Measurements from ENCODE around the gene NTRK1. TPM values are rescaled to one million over a fixed set of nuclear protein-coding genes. Genes with fewer than 3 reads are reported as not detected.

NTRK1 gene
- total RNA-seq = under 0.01 and 0.13 TPM in 2 replicates

DNA sequence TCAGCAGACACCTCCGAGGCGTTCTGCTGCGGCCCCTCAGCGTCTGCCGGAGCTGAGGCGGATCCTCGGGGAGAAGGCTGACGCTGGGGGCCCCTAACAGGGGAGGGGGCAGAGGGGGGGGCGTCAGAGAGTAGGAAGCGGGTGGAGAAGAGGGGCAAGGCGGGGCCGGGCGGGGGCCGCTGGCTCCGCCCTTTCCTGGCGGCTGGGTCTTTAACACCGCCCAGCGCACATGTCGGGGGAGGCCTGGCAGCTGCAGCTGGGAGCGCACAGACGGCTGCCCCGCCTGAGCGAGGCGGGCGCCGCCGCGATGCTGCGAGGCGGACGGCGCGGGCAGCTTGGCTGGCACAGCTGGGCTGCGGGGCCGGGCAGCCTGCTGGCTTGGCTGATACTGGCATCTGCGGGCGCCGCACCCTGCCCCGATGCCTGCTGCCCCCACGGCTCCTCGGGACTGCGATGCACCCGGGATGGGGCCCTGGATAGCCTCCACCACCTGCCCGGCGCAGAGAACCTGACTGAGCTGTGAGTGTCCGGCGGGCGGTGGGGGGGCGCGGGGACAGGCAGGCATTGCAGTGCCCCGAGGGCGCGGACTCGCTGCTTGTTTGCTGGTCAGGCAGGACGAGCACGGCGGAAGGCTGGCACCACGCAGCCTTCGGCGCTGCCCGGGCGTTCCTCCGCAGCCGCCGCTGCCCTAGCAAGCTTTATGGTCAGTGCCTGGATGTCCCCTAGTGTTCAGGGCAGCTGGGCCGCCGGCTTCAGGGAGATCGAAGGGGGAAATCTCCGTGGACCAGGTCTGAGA is at the start of gene NTRK1:
Gene NTRK1, plus strand, starts transcription at position 238 of the 796 bp plus-strand sequence. Its CDS starts 70 bp downstream, at position 308.

DNA sequence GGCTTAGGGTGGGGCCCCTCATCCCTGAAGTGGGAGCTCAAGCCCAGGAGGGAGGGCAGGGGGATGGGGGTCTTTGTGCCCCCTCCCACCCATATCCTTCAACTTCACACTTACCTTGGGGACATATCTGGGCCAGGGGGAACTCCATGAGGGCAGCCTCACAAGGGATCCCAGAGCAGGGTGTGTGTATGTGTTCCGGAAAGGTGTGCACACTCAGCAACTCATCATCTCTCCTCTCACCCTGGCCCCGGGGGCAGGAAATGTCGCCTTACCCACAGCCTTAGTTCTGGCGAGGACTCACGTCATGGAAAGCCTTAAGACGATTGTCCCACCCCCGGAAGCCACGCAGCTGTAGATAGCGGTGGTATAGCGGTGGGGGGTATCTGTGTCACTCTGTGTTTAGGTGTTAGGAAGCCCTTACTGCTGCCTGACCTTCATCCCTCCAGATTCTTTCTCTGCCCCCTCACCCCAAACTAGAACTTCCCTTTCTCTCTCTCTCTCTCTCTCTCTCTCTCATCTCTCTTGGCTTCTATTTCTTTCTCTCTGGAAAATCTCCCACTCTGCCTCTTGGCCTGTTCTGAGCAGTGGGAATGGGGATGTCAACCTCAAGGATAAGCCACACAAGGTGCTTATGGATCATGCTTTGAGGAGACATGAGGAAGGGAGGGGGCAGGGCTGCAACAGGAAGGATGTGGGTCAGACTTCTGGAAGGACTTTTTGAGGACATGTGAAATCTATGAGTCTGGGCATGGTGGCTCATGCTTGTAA is 43.9 kb upstream of the NTRK1 start, which contains the start of gene SH2D2A:
Gene SH2D2A, minus strand, starts transcription at position 288 of the 768 bp plus-strand sequence. Its CDS starts 140 bp downstream, at position 148.

DNA sequence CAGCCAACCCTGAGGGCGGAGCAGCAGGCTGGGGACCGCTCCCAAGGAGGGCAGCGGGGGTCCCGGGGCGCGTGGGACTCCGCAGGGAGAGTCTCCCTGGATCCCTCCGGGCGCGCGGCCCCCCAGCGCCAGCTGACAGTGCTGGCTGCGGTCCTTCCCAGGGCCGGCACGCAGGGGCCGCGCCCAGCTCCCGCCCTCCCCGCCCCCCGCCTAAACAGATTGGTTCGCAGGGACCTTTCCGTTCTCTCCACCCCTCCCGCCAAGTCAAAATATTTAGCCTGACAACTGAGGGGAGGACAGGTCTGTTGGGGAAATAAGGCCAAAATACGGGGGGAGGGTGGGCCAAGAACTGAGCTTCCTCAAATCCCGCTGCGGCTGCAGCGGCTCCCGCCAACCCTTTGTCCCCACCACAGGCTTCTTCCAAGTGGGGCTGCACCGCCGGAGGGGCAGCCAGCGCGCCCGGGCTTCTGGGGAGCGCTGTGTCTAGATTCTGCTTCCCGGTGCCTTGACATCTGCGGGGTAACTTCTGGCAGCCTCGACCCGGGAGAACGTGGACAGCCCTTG is 1.6 kb upstream of the NTRK1 start, which contains the start of gene INSRR:
Gene INSRR, minus strand, starts transcription at position 159 of the 564 bp plus-strand sequence. CDS start 496 bp downstream, outside the sequence.

DNA sequence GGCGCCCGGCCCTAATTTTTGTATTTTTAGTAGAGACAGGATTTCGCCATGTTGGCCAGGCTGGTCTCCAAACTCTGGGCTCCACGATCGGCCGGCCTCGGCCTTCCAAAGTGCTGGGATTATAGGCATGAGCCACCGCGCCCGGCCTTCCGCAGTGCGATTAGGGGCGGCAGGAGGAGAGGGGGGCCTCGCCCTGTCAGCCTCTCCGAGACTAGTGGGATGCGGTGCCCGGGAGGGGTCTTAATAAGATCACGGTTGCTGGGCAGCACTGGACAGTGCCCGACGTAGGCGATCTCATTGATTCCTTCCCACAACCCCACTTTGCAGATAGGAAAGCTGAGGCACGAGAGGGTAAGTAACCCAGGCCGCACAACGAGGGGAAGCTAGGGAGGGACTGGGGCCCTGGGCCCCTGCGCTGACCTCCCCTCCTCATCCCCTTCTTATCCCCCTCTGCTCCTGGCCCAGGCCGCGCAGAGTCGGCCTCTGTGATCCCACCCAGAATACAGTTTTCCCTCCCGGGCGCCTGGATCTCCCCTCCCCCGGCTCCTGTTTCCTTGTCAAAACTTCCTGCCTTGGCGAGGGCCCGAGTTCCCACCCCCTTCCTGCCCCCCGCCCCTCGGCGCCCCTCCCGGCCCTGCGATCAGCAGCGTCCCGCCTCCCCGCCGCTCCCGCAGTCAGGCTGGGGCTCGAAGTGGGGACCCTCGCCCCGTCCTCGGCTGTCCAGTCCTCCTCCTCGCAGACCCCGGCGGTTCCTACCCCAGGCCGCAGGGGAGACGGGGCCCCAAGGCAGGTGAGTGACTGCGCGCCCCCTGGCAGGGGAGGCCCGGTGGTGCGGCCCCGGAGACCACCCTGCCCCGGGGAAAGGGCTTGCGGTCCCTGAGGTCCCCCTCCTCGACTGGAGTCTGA is 32.6 kb downstream of the NTRK1 start, which contains the start of gene PEAR1:
Gene PEAR1, plus strand, starts transcription at position 671 of the 906 bp plus-strand sequence. CDS start 10,209 bp downstream, outside the sequence.

GRCh38 chr1:156920233-156921052 is 59.8 kb downstream of the NTRK1 start, which contains the start of gene LRRC71:
Gene LRRC71, plus strand, starts transcription at chr1:156920632. Its CDS starts 172 bp downstream, at chr1:156920804.

Other genes with a start within 250 kb of the NTRK1 start
- gene HAPLN2, start 241.4 kb upstream of the NTRK1 start, total RNA-seq = 0.25 TPM in 1 of 2 replicates, not detected in the other
- gene BCAN, start 218.7 kb upstream of the NTRK1 start, total RNA-seq = not detected in 2 replicates
- 13.4 and 31.9 TPM in 2 replicates for gene NES, start 183.5 kb upstream of the NTRK1 start, total RNA-seq
- 2.1 and 19.6 TPM in 2 replicates for gene CRABP2, start 155.3 kb upstream of the NTRK1 start, total RNA-seq
- gene METTL25B, start 132.4 kb upstream of the NTRK1 start, total RNA-seq = 11.7 and 17.1 TPM in 2 replicates
- 15.1 and 19.4 TPM in 2 replicates for gene ISG20L2, start 132.1 kb upstream of the NTRK1 start, total RNA-seq
- gene MRPL24, start 119.8 kb upstream of the NTRK1 start, total RNA-seq = 54.6 and 63.2 TPM in 2 replicates
- gene HDGF, start 109.2 kb upstream of the NTRK1 start, total RNA-seq = 130 and 187 TPM in 2 replicates
- 43.4 and 46.6 TPM in 2 replicates for gene PRCC, start 93.3 kb upstream of the NTRK1 start, total RNA-seq
- 2.3 and 2.7 TPM in 2 replicates for gene SH2D2A, start 44.0 kb upstream of the NTRK1 start, total RNA-seq
- gene INSRR, start 1.7 kb upstream of the NTRK1 start, total RNA-seq = under 0.01 TPM in 1 of 2 replicates, not detected in the other
- 18.0 and 26.7 TPM in 2 replicates for gene PEAR1, start 32.9 kb downstream of the NTRK1 start, total RNA-seq
- not detected in 2 replicates for gene LRRC71, start 59.8 kb downstream of the NTRK1 start, total RNA-seq
- gene ARHGEF11, start 184.9 kb downstream of the NTRK1 start, total RNA-seq = 15.8 and 22.7 TPM in 2 replicates
- gene ETV3L, start 238.9 kb downstream of the NTRK1 start, total RNA-seq = not detected in 2 replicates